GM21619 (cell line): Measurements from ENCODE around the gene PSMC3.

Source experiments
- ATAC-seq: cut with Tn5 transposase; IDR thresholded peaks from one replicate; pipeline ENCODE4 v1.9.1; 2021; ENCODE audit not compliant: unreplicated experiment

The PSMC3 gene

DNA sequence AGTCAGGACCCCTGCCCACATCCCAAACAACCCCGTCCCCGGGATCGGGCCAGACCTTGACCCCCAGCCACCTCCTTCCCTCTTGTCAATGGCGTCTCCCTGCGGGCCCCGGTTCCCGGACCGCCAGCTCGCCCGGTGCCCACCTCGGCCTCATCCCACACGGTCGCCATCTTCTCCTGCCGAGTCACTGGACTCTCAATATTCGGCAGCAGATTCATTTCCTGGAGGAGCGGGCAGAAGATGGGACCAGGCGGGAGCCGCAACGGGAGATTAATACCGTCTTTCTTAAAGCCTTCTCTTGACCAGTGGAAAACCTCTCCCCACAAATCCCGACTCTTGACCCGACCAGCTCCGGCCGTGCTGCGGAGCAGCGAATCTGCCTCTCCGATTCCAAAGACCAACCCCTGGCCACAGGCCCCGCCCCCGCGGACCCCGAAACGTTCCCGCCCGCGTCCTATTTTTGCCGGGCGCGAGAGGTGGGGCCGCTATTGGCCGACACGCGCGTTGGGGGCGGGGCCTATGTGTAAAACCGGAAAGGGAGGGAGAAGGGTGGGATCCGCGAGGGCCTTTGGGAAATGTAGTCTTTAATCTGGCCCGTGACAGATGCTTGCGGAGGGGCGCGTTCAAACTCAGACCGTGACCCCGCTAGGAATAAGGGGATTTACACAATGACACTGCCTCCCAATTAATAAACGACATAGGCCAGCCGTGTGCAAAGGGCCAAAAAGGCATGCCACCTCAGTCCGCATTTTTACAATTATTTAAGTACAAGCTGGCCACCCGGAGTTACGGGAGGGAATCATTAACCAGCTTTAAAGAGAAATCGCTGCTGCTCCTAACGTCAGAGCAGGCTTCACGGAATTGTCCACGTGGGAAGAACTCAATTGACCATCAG lies at the start of gene PSMC3:
Gene PSMC3, minus strand, starts transcription at position 378 of the 895 bp plus-strand sequence. Its CDS starts 160 bp downstream, at position 218.
- peak; percentile 90 for ATAC-seq

DNA sequence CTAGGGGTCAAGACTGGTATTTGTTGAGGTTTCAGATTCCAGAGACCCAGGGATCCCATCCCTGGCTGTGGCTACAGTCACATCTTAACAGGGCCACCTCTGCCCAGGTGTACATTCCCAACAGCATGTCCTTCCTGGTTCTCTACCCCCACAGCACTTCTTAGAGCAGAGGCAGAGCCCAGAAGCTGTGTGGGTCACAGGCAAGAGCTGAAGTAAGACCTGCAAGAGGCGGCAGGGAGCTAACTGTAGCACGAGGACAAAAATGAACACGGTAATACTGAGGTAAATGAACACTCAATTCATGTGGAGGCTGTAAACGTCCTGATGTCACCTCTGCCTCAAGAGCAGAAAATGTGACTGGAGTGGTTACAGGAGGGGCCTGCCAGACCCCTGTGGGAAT lies 44.4 kb upstream of the PSMC3 start:
- no peak for ATAC-seq

DNA sequence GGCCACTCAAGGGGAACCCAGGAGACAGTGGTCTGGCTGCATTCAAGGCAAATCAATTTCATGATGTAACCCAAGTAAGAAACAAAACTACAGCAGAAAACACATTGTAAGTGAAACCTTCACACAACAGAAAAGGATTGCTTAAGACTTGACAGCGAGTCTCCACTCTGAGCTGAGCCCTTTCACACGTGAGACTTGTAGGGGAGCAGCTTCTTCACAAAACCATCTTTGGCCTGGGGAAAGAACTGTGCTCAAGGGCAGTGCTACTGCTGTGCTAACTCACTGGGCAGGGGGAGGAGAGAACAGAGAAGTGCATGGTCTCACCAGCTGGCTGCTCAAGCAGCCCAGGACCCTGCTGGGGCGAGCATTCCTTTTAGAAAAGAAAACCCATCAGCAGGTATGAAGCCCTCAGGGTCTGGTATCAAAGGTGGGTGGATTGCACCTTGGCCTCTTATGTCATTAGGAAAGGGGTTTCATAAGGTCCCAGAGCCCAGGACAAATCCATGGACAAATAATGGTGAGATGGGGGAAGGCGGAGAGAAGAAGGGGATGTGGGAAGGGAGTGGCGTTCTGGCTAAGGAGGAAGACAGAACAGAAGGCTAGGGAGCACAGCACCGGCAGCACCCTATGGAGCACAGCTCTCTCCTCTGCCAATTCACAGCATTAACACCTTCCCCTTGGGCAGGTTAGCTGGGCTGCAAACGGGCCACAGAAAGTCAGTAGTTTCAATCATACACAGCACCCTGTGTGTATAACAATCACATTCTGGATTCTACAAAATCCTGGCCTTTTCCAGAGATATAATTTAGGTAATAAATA lies 43.3 kb upstream of the PSMC3 start:
- ATAC-seq, result no peak

DNA sequence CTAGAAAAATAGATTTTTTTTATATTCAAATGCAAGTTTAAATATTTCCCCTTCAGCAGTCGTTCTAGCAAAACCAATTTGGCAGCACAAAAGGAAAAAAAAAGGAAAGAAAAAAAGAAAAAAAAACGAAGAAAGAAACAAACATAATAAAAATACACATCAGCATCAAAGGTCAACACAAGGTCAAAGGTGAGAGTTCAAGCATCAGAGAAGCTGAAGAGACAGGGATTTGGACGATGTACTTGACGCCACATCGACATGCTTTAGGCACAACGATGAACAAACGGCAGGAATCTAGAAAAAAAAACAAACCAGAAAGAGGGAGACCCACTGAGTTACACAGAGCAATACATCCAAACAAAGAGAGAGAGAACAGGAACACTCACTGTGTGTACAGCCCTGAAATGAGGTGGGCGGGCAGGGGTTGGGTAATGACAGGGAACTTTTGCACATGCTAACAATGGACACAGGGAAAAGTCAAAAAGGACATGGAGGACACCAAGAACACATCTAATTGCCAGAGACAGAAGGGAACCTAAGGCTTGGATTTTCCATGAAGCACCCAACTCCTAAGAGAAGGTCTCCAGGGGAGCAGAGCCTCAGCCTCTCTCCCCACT lies 42.5 kb upstream of the PSMC3 start:
- no peak for ATAC-seq

DNA sequence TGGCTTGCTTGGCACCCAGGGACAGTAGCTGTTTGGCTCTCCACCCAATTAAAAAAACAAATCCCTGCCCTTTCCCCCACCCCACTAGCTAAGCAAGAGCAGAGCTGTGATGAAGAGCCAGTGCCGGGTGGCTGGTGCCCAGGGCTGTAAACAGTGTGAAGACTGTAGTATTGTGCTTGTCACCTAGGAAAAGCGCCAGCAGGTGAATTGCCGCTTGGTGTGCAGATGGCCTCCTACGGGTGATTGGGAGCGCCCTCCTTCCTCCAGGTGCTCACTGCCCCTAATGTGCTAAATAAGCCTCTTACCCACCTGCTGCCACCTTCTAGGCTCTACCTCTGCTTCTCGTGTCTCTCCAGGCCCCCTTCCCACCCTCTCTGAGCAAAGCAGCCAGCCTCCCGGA lies 41.1 kb upstream of the PSMC3 start:
- ATAC-seq, result no peak

DNA sequence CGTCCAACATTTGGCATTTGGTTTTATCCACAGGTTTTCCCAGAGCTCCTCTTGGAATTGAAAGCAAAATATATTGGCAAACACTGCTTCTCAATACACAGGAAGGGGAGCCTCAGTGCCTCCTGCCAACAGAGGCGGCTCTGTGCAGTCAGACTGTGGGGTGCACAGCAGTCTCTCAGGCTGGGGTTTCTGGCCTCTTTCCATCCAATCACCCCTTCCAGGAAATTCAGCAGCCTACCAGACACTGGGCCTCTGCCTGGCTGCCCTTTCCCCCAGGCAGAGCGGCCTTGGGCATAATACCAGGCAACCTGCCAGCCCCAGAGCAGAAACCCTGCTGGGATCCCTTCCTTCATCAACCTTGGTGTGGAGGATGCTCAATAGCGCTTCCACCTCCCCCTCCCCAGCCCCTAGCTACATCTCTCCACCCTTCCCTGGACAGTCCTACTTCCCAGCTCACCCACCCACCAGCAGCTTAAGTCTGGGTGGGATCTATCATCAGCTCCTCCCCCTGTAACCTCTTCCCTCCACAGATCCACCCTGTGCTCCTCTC lies 40.5 kb upstream of the PSMC3 start:
- ATAC-seq, result no peak

DNA sequence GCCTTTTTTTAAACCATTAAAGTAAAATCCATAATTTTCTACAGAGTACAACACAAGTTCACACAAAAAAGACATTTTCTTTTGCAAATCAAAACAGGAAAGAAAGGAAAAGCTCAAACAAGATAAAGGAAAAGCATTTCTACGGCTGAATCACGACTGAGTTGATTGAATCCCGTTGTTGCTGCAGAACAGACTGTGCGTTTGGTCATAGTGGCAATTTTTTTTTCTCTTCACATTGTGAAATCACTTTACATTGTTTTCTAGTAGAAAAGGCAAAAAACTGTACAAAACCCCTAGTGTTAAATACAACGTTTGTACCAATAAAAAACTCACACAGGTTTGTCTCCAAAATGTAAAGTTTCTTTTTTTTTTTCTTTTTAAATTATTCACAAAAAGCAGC lies 40.0 kb upstream of the PSMC3 start:
- no peak for ATAC-seq

DNA sequence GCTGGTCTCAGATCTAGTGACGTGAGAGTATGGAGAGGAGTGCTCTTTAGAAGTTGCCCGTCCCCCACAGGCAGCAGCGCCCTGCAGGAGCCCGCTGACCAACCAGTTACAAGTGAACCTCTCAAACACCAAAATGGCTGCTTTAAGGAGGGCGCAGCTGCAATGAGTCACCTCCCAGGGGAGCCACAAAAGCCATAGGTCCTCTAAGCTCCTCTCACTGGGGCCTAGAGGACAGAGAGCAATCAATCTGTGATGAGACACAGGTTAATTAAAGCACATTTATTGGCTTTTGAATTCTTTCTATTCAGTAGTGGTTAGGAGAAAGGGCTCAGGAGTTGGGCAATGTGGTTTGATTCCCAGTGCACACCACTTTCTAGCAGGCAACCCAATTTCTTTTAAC lies 38.2 kb upstream of the PSMC3 start:
- ATAC-seq, result no peak

DNA sequence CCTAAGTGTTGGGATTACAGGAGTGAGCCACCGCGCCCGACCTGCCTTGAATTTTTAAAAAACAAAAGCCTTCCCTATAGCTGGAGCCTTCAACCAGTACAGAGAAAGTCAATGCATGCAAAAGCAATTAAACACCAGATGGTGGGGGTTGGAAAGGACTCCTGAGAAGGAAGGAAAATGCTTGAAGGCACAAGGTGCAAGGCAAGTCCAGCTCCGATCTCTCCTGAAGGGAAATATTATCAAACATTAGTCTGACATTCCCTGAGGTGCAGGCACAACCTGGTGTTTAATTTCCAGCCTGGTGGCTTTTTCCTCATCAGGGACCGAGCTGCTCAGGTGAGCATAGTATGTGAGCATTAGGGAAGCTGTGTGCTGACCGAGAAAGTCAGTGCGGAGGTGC lies 35.6 kb upstream of the PSMC3 start:
- no peak for ATAC-seq

DNA sequence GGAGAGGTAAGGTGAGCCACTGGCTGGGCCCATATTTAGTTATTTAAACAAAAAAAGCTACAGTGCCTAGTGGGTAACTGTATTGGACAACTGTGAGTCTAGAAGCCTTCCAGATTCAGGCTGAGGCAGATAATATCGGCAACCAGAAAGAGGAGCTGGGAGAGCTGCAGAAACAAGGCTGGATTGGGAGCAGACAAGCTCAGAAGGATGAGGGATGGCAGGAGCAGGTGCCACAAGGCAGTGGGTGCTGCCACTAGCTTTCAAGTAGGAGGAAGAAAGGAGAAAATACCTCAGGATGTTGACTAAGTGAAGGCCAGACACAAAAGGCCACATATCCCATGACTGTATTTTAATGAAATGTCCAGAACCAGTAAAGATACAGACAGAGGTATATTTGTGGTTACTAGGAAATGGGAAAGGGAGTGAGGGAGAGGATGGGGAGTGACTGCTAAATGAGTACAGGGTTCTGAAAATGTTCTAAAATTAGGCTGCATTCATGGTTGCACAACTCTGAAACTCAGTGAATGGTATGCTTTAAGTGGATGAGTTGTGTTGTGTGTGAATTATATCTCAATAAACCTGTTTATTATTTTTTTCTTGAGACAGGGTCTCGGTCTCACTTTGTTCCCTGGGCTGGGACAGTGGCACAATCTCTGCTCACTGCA lies 34.5 kb upstream of the PSMC3 start:
- ATAC-seq, result no peak

DNA sequence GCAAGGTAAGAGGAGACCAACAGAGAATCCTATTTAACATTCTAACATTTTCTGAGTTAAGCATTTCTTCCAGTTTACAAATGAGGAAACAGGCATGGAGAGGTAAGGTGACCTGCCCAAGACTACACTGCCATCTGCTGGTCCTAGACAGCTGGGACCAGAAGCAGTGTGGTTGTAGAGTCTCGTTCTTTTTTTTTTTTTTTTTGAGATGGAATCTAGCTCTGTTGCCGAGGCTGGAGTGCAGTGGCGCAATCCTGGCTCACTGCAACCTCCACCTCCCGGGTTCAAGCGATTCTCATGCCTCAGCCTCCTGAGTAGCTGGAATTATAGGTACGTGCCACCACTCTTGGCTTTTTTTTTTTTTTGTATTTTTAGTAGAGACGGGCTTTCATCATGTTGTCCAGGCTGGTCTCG lies 28.0 kb upstream of the PSMC3 start:
- peak; percentile 51 for ATAC-seq

DNA sequence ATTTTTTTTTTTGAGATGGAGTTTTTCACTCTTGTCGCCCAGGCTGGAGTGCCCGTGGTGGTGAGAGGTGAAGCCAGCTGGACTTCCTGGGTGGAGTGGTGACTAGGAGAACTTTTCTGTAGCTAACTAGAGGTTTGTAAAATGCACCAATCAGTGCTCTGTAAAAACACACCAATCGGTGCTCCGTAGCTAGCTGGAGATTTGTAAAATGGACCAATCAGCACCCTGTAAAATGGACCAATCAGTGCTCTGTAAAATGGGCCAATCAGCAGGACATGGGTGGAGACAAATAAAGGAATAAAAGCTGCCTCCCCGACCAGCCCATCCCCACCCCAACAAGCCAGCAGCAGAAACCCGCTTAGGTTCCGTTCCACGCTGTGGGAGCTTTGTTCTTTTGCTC lies 27.1 kb upstream of the PSMC3 start:
- no peak for ATAC-seq

DNA sequence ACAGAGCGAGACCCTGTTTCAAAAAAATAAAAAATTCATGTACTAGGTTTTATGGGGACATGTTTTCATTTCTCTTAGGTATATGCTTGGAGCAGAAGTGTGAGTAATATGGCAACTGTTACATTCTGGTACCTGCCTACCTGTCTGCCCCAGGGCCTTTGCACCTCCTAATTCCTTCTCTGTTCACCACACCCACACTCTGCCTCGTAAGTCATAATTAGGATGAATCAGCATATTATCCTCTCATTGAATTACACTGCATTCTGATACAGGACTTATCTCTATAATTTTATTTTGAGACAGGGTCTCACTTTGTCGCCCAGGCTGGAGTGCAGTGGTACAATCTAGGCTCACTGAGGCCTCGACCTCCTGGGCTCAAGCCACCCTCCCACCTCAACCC lies 25.8 kb upstream of the PSMC3 start:
- ATAC-seq, result no peak

DNA sequence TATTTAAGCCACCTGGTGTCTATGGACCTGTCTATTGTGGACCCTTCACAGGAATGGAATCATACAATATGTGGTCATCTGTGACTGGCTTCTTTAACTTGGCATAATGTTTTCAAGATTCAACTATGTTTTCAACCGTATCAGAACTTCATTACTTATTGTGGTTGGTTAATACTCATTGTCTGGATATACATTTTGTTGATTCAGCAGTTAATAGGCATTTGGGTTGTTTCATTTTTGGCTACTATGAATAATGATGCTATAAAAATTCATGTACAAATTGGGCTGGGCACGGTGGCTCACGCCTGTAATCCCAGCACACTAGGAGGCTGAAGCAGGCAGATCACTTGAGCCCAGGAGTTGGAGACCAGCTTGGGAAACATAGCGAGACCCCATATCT lies 25.2 kb upstream of the PSMC3 start:
- ATAC-seq, result no peak

DNA sequence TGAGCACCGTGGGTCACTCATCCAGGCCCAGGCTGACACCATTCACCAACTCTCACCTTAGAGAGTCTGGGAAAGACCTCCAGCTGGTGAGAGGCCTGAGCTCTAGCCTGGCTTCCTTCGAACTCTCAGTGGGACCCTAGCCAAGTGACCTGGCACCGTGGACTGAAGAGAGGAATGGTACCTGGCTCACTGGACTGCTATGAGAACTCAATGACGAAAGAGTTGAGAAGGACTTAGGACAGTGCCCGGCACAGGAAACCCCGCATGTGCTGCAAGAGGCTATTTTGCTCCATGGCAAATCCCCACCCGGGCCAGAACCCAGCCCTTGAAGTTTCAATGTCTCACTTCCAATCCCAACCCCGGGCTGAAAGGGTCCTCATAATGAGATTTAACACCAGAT lies 23.3 kb upstream of the PSMC3 start:
- no peak for ATAC-seq

DNA sequence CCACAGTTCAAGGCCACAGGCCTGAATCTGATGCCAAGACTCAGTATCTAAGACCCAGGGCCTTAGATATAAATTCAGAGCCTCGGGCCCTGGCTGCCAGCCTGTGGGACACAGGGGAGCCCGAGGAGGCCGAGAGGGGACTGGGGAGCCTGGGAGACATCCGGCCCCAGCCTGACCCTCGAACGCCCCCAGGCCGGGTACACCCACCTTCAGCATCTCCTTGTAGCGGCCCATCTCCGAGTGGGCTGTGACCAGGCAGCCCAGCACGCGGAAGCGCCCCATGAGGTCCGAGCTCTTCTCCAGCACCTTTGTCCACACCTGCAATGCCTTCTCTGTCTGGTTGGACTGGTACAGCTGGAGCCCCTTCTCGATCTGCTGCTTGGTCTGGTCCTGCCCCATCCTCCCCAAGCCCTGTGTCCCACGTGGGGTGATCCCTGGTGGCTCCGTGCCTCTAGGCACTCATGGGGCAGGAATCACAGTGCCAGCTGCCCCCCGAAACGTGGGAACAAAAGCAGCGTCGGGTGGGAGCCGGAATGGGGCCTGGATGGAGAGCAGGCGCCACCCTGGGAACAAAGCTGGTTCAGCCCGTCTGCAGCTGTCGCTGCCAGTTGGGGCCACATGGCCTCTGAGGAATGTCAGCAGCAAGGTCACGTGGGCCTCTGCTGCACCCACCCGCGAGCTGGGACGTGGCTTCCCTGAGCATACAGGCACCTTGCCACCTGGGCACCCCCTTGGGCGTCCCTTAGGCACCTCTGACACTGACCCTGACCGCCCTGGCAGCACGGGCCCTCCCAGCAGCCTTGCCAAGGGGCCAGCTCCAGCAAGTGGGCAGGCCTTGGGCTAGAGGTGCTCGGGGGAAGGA lies 22.6 kb upstream of the PSMC3 start, which contains the start of gene RAPSN:
Gene RAPSN, minus strand, starts transcription at position 571 of the 862 bp plus-strand sequence. Its CDS starts 172 bp downstream, at position 399.
- ATAC-seq, result no peak

DNA sequence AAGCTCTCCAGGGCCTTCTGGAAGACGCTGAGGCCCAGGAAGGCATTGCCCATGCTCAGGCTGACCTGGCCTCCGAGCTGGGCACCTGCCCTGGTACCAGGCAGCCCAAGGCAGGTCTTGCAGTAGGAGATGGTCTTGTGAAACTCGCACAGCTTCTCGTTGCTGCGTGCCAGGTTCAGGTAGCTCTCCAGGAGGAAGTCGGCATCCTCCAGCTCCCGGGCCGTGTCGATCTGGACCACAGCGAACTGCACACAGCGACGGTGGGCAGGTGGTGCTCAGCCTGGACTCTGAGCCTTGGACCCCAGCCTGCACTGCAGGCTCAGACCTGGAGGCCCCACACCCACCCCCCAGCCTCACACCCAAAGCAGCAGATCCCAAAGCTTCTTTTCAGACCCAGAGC lies 21.7 kb upstream of the PSMC3 start:
- ATAC-seq, result no peak

DNA sequence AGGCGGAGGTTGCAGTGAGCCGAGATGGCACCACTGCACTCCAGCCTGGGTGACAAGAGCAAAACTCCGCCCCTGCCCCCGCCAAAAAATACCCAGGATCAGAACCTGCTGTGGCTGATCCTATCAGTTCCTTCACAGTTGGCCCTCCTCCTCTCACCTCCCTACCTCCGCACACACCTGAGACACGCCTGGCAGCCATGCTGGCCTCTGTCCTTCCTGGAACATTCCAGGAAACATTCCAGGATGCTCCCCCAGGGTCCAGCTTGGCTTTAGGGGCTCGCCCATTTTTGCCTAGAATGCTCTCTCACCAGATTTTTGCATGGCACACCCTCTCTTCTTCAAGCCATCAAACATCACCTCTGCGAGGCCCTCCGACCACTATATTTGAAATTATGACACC lies 20.6 kb upstream of the PSMC3 start:
- ATAC-seq, result no peak

DNA sequence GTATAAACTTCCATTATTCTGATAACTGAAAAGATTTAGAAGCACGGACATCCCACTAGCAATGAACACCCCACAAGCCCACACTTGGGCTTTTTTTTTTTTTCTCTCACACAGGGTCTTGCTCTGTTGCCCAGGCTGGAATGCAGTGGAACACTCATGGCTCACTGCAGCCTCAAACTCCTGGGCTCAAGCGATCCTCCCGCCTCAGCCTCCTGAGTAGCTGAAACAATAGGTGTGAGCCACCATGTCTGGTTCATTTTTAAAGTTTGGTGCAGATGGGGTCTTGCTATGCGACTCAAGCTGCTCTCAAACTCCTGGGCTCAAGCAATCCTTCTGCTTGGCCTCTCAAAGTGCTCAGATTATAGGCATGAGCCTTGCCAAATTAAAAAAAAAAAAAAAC lies 19.6 kb upstream of the PSMC3 start:
- no peak for ATAC-seq

DNA sequence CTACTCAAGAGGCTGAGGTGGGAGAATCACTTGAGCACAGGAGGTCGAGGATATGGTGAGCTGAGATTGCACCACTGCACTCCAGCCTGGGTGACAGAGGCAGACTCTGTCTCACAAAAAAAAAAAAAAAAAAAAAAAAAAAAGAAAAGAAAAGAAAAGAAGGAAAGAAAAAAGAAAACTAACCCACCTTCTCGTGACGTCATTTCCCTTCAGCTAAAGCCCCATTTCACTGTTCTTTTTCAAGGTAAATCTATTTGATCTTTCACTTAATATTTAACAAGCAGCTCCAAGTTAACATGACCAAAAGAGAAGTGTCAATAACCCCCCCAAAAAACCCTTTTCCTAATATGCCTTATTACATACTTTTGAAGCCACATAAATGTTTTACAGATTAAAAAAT lies 17.6 kb upstream of the PSMC3 start:
- no peak for ATAC-seq
